Stimulated activated CD8-positive, alpha-beta memory T cell treated with anti-CD3 and anti-CD28 coated beads, Interleukin-15, amount 100 ng/mL, for 4 hours (primary cell): ENCODE measurements around the gene GNA15.

Experiments
- DNase-seq, 2 donors: peaks; one replicate each; pipeline ENCODE4 v3.0.0-alpha.2; 2020; ENCODE audit warnings: low read depth in 2 of 2

GNA15 gene

DNA sequence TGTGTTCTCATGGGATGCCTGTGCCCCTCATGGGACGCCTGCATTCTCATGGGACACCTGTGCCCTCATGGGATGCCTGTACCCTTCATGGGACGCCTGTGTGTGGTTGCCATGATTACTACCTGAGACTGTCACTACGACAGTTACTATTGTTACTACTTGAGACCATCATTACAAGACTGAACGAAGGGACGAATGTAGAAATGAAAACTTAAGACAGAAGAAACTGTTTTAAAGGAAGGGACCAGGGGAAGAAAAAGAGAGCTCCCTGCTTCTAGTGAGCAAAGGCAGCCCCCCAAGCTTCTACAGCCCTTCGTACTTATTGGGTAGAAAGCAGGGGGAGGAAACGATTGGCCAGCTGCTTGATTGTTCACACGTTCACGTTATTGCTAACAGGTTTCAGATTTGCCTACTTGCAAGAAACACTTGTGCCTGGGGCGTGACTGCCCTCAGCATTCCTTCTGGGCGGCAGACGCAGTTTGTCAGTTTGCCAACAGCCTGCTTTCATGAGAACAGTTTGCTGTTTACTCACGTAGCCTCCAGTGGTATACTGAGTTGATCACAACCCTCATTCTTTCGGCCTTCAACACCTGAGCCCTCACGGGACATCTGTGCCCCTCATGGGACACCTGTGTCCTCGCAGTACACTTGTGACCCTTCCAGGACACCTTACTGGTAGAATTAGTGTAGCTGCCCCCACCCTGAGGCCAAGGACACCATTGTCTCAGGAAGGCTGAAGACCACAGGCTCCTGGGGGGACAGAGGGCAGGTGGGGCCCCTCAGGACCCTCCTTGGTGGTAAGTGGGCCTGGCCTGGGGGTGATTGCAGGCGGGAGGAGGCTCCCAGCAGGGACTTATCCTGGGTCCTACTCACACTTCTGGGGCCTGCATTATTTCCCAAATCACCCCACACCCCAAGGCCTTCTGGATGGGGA lies 40.2 kb downstream of the GNA15 start:
- no peak for DNase-seq

DNA sequence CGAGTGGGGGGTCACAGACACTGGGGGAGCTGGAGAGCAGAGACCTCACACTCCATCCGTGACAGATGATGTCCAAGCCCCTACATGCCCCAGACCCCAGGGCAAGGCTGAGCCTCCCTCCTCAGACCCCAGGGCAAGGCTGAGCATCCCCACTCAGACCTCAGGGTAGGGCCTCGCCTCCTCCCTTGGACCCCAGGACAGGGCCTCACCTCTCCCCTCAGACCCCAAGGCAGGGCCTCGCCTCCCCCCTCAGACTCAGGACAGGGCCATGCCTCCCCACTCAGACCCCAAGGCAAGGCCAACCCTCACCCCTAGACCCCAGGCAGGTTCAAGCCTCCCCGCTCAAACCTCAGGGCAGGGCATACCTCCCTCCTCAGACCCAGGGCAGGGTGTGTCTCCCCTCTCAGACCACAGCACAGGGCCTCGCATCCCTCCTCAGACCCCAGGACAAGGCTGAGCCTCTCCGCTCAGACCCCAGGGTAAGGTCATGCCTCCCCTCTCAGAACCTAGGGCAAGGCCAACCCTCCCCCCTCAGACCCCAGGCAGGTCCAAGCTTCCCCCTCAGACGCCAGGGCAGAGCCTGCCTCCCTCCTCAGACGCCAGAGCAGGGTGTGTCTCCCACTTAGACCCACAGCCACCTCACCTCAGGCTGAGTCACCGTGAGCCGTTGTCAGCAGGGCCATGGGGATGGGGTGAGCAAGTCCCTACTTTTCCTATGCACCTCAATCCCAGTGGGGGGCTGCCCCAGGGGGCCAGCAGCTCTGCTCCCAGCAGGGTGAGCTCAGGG lies 41.1 kb downstream of the GNA15 start:
- DNase-seq = peak; percentile 43 to 68

DNA sequence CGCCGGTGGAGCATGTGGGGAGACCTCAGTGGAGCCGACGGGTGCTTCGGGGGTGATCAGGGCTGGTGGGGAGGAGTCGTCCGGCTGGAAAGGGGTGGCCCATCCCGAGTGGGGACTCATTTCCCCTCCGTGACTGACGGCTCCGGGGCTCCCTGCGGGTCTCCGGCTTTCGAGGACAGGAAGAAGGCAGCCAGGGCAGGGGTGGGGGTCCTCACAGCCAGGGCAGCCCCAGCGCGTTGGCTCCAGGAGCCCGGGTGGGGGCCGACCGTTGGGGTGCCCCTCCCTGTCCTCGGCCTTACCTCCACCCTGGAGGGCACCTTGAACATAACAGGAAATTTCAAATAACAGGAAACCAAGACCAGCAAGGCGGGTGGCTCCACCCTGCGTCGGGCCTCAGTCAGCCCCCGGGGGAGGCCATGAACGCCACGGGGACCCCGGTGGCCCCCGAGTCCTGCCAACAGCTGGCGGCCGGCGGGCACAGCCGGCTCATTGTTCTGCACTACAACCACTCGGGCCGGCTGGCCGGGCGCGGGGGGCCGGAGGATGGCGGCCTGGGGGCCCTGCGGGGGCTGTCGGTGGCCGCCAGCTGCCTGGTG lies 42.6 kb downstream of the GNA15 start, which contains the start of gene S1PR4:
Gene S1PR4, plus strand, starts transcription at position 393 of the 596 bp plus-strand sequence. Its CDS starts 24 bp downstream, at position 417.
- peak; percentile 26 to 32 for DNase-seq

DNA sequence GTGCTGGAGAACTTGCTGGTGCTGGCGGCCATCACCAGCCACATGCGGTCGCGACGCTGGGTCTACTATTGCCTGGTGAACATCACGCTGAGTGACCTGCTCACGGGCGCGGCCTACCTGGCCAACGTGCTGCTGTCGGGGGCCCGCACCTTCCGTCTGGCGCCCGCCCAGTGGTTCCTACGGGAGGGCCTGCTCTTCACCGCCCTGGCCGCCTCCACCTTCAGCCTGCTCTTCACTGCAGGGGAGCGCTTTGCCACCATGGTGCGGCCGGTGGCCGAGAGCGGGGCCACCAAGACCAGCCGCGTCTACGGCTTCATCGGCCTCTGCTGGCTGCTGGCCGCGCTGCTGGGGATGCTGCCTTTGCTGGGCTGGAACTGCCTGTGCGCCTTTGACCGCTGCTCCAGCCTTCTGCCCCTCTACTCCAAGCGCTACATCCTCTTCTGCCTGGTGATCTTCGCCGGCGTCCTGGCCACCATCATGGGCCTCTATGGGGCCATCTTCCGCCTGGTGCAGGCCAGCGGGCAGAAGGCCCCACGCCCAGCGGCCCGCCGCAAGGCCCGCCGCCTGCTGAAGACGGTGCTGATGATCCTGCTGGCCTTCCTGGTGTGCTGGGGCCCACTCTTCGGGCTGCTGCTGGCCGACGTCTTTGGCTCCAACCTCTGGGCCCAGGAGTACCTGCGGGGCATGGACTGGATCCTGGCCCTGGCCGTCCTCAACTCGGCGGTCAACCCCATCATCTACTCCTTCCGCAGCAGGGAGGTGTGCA lies 43.3 kb downstream of the GNA15 start:
- DNase-seq = no peak

DNA sequence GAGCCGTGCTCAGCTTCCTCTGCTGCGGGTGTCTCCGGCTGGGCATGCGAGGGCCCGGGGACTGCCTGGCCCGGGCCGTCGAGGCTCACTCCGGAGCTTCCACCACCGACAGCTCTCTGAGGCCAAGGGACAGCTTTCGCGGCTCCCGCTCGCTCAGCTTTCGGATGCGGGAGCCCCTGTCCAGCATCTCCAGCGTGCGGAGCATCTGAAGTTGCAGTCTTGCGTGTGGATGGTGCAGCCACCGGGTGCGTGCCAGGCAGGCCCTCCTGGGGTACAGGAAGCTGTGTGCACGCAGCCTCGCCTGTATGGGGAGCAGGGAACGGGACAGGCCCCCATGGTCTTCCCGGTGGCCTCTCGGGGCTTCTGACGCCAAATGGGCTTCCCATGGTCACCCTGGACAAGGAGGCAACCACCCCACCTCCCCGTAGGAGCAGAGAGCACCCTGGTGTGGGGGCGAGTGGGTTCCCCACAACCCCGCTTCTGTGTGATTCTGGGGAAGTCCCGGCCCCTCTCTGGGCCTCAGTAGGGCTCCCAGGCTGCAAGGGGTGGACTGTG lies 44.0 kb downstream of the GNA15 start:
- DNase-seq = no peak

DNA sequence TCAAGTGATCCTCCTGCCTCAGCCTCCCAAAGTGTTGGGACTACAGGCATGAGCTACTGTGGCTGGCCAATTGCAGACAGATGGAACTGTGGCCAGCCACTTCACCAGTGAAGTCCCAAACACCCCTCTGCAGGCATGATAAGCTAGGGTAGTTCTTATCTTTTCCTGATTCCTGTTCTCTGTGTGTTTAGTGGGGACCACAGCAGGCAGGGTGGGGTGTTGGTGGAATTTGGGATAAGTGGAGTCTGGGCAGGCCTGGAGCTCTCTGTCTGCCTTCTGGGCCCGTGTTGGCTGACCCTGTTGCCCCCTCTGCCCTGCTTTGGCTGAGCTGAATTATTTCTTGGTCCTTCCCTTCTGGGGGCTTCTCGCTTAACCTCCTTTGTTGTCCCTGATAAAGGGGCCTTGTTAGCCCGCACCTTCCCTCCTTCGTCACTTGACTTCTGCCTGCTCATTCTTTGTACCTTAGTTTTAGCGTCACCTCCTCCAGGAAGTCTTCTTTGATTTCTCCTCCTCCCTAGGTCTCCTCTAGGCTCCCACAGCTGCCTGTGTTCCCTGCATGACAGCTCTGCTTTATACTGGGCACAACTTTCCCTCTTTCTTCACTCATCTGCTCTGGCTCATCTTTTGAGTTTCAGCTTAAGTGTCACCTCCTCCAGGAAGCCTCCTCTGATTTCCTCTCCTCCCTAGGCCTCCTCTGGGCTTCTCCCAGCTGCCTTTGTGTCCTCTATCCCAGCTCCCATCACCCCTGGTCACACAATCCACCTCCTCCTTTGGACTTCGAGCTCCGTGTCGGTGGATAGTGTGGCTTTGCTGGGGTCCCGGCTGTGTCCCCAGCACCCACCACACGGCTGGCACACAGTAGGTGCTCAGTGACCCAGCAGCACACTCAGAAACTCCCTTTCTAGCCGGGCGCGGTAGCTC lies 48.1 kb downstream of the GNA15 start:
- no peak for DNase-seq

DNA sequence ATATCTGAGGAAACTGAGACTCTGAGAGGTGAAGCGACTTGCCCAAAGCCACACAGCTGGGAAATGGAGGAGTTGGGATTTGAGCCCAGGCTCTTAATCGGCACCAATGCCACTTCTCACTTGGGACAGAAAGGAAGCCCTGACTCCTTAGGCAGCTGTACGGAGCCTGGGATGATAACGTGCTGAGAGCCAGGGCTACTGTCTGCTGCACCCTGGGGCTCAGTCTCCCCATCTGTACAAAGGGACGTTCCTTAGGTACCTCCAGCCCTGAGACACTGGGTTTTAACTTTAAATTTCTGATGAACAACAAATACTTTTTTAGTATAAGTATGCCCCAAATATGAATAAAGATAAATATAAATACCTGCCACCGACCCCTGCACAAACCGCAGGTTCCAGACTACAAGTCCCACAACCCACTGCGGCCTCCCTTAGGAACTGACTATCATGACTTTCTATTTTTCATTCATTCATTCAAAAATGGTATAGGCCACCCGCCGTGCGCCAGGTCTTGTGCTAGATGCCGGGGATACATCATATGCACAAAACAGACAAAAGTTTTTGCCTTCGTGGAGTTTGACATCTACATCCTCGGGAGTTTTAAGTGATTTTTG lies 49.1 kb downstream of the GNA15 start:
- DNase-seq = peak in 1 of 2 donors; percentile 36

DNA sequence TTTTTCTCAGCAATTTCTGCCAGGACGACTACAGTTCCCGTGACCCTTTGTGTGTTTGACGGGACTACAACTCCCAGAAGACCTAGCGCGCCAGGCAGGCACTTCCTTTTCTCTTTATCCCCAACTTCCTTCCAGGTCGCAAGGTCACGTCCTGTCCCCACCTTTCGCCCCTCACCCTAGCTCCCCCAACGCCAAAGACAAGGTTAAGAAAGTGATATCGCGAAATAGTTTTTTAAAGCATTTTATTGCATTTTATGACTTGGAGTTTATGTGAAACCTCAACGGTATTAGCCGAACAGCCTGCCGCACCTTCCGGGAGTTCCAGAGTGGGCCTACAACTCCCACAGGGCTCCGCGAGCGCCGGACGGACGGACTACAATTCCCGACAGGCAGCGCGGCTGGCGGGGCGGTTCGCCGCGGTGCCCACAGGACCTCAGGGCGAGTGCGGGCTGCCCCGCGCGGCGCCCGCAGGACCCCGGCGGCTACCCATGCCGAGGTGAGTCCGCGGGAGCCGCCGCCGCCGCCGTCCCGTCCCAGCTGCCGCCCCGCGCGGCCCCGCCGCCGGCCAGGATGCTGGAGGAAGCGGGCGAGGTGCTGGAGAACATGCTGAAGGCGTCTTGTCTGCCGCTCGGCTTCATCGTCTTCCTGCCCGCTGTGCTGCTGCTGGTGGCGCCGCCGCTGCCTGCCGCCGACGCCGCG lies 49.8 kb downstream of the GNA15 start, which contains the start of gene NCLN:
Gene NCLN, plus strand, starts transcription at position 470 of the 699 bp plus-strand sequence. Its CDS starts 101 bp downstream, at position 571.
- peak; percentile 86 to 91 for DNase-seq

DNA sequence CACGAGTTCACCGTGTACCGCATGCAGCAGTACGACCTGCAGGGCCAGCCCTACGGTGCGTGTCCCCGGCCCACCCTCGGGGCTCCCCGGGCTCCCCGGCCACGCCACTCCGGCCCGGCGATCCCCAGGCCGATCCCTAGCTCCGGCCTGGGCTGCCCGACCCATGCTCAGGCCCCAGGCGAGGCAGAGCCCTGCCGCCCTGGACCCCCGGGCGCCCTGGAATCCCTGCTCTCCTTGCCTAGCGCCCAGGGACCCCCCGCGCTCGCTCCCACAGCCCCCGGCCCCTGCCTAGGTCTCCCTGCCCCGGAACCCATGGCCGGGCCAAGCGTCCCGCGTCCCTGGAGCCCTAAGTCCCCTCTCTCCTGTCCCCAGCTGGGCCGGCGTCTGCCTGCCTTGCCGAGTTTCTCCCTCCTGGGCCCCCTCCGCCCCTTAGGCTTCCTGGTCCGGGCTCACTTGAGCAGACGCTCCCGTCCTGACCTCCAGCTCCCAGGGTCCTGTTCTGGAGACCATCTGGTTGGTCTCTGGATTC lies 50.4 kb downstream of the GNA15 start:
- DNase-seq = no peak

DNA sequence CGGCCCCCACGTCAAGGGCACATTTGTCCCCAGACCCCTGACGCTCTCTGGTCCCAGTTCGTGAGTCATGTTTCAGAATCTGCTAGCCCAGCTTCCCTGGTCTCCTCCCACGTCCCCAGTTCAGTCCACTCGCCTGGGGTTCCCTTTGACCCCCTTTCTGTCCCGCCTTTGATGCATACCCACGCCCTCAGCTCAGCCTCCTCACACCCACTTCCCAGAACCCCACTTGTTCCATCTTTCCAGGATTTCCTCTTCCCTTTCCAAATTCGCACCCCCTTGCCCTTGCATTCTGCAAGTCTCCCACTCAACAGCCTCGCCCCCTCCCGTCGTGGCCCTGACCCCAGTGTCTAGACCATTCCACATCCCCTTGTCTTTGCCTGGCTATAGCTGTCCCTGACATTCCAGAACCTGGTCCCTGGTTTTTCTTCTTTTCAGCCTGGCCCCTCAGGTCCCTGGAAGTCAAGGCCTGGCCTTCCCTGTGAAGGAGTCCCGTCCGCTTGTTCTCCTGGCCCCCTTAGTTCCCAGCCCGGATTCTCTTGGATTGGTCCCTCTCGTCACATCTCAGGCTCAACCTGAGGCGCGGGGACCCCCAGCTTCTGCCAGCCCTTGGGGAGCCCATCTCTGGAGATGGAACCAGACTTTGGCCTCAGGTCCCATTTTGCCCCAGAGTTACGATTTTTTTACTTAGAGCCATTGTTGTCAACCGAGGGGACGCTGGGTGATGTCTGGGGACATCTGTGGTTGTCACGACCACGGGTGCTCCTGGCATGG lies 51.2 kb downstream of the GNA15 start:
- DNase-seq = no peak

DNA sequence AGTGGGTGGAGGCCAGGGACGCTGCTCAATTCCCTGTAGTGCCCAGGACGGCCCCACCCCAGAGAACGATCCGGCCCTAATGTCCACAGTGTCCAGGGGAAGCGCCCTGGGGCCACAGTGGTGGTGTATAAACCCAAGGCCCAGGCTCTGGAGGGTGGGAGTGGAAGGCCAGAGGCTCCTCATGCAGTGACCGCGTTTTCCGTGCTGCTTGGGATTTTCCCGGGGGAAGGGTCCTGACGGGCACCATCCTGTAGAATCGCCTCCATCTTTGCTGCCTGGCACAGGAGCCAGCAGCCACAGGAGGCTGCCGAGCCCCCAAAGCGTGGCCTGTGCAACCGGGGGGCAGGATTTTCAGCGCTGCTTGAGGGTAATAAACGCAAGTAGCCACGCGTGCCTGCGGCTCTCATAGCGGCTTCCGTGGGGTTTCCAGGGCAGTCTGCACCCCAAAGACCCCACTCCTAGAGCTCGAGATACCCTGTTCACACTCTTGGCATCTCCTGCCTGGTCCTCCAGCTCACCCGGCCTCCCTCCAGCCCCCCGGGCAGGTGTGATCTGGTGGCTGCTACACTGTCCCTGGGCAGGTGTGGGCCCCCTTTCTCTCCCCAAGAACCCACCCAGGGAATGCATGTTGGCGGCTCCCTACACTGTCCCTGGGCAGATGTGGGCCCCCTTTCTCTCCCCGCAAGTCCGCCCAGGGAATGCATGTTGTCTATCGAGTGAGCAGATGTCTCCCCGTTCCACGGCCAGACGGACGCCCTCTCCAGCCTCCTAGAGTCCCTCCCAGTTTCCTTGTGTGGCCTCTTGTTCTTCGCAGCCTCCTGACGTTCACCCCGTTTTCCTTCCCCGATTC lies 52.1 kb downstream of the GNA15 start:
- DNase-seq = no peak

DNA sequence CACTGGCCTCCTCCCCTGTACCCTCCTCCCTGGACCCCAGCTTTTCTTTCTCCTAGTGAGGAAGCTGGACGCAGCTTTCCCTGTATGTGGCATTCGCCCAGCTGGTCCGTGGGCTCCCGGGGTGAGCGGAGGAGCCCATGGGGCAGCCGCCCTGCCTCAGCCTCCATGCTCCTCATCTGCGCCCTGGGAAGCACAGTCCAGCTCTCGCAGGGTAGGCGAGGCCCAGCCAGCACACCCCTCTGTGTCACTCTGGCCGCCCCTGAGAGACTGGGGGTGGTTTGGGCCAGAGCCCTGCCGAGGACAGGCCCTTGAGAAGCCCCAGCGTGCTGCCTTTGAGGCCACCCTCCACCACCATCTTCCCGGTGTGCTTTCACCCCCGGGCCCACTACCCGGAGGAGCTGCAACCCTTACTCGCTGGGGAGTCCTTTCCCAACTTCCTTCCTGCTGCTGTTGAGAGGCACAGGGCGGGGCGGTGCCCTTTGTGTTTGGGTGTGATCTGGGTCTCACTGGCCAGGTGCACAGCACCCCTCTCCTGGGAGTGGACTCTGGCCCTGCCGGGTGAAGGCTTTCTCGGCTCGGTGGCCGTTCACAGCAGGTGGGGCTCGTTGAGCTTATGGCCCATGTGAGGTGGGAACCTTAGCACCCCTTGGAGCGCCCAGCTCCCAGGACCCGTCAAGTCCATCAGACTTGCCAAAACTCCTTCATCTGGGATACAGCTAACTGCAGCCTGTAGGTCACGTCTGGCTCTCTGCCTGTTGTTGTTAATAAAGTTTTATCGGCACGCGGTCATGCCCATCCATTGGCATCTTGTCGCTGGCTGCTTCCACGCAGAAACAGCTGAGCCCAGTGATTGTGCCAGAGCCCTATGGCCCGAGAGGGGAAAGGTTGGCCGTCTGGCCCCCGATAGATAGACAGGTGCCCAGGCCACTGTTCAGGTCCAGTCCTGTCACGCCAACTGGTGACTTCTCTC lies 53.1 kb downstream of the GNA15 start:
- no peak for DNase-seq

DNA sequence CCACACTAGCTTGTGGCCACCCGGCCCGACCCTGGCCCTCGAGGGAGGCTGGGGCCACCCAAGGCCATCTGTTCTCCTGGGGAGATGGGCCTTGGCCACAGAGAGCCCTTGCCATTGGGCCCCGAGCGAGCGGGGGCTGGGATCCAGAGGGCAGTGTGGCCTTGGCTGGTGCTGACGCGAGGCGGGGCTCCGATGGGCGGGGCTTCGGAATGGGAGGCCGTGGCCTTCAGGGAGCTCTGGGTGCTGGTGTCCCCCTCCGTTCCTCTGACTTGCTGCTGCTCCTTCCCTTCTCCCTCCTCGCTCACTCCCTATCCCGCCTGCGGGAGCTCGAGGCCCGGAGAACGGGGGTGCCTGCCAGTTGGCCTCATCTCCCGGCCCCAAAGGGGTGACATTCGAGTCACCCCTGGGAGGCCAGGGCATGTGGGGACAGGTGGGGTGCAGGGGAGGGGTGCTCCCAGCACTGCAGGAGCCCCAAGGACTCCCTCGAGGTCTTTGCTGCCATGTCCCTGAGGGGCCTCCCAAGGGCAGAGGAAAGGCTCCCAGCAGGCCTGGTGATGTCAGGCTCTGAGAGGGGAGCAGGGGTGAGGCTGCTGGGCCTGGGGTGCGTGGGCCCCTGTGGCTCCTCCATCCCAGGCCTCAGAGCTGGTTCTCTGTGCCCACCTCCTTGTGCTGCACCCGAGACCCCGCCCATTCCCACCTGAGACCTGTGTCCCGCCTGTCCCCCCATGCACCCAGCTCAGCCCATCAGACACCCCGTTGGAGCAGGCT lies 54.1 kb downstream of the GNA15 start:
- no peak for DNase-seq

DNA sequence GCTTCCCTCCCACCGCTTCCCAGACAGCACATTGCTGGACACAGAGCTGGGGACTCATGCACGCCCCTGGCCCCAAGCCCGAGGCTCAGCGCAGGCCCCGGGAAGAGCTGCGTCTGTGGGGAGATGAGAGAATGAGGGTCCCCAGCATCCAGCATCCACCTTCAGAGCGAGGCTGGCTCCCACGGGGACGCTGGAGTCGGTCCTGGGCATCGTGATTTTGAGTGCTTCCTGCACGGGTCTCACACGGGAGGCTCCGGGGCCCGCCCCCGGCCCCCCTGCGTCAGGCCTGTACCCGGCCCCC lies 54.6 kb downstream of the GNA15 start:
- DNase-seq = no peak
